Measurements from ENCODE around the gene SSTR4. TPM values are rescaled to one million over a fixed set of nuclear protein-coding genes. Genes with fewer than 3 reads are reported as not detected.

Gene SSTR4
- total and polyA plus RNA-seq, 2 donors (not counting 3 experiments of a cell fraction or from before 2014, with no cell fraction given), result not detected

DNA sequence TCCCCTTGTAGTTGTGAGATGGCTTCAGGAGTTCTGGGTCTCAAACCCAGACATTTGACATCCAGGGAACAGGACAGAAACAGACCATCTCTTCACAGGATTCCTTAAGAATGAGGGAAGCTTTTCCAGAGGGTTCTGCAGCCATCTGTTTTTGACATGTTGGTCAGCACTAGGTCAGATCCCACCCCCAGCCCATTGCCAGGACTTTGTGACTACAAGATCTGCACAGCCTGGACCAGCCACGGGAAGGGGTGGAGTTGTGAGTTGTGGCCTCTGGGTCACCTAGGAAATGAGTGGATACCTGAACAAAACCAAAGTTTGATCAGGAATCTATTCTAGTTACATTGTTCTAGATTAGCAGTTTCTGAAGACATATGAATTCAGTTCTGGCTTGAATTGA is 39.2 kb upstream of the SSTR4 start:
- FAIRE-seq, result no peak
- no peak overlapping the region for H3K4me3 ChIP-seq (replicated peaks in 1 of 3; ENCODE audit: insufficient read depth in 1 of 3, low read depth in 1 of 3, low read length in 3 of 3)
- no peak overlapping the region for H2AFZ ChIP-seq (ENCODE audit: low read depth, low read length)
- H3K27ac ChIP-seq (ENCODE audit: insufficient read depth, low read depth, low read length), result no peak overlapping the region
- dilution Hi-C loops (cut with MboI; ENCODE audit: extremely low pct_ligation_motif_present, low sequenced_read_pairs) (no loop called here), intact Hi-C loops (cut with micrococcal nuclease) (no loop called here)
- DNase-seq (ENCODE audit: low read depth, low spot score), result no peak
- ChIA-PET POLR2A (no interaction called here), CTCF (no interaction called here)
- H3K27me3 ChIP-seq (ENCODE audit: control insufficient read depth in 2 of 2, insufficient read depth in 2 of 2, low read length in 2 of 2), result no peaks in the 10 kb centered on the region
- TF ChIP-seq EZH2 (IDR thresholded peaks at IDR 0.05; ENCODE audit: borderline replicate concordance, low read depth, low read length, severe bottlenecking) (no peak), POLR2A (IDR thresholded peaks at IDR 0.05; ENCODE audit: low read depth, low read length) (no peak), MYC (IDR thresholded peaks at IDR 0.05; ENCODE audit: low read depth, low read length) (no peak), JUN (IDR thresholded peaks at IDR 0.05; ENCODE audit: borderline replicate concordance, insufficient read depth, insufficient read length, low read depth) (no peak), FOS (IDR thresholded peaks at IDR 0.05; ENCODE audit: borderline replicate concordance, insufficient read depth, low read length) (no peak), POLR2AphosphoS5 (IDR thresholded peaks at IDR 0.05; ENCODE audit: insufficient read depth, low read depth, low read length) (no peak), GATA2 (IDR thresholded peaks at IDR 0.05; ENCODE audit: insufficient read depth, insufficient read length, low read depth, low read length) (no peak)
- TF ChIP-seq, protein P1, sequence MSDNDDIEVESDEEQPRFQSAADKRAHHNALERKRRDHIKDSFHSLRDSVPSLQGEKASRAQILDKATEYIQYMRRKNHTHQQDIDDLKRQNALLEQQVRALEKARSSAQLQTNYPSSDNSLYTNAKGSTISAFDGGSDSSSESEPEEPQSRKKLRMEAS (IDR thresholded peaks at IDR 0.05; ENCODE audit: insufficient read depth, insufficient read length), result no peak
- TF ChIP-seq, protein P2, sequence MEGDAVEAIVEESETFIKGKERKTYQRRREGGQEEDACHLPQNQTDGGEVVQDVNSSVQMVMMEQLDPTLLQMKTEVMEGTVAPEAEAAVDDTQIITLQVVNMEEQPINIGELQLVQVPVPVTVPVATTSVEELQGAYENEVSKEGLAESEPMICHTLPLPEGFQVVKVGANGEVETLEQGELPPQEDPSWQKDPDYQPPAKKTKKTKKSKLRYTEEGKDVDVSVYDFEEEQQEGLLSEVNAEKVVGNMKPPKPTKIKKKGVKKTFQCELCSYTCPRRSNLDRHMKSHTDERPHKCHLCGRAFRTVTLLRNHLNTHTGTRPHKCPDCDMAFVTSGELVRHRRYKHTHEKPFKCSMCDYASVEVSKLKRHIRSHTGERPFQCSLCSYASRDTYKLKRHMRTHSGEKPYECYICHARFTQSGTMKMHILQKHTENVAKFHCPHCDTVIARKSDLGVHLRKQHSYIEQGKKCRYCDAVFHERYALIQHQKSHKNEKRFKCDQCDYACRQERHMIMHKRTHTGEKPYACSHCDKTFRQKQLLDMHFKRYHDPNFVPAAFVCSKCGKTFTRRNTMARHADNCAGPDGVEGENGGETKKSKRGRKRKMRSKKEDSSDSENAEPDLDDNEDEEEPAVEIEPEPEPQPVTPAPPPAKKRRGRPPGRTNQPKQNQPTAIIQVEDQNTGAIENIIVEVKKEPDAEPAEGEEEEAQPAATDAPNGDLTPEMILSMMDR (IDR thresholded peaks at IDR 0.05; ENCODE audit: extremely low read depth in 1 of 2, insufficient read depth in 1 of 2, low read depth in 1 of 2, low read length in 2 of 2), result no peak
- H3K9me3 ChIP-seq (replicated peaks; ENCODE audit: control insufficient read depth, insufficient read depth, low read length), result no peaks in the 10 kb centered on the region
- H3K9me1 ChIP-seq (replicated peaks; ENCODE audit: control insufficient read depth, extremely low read depth, insufficient read depth, low read length), result no peaks in the 10 kb centered on the region
- H3K9ac ChIP-seq (replicated peaks; ENCODE audit: extremely low read depth, insufficient read depth, low read length), result no peak overlapping the region
- H3K36me3 ChIP-seq (ENCODE audit: control insufficient read depth in 2 of 2, extremely low read depth in 1 of 2, insufficient read depth in 2 of 2, low read length in 2 of 2), result no peaks in the 10 kb centered on the region
- BruUV-seq (replicated peaks), result no TSS peak
- no peaks in the 10 kb centered on the region for H3K4me1 ChIP-seq (ENCODE audit: control insufficient read depth, extremely low read depth, insufficient read depth, low read length)
- no peaks in the 10 kb centered on the region for H3K79me2 ChIP-seq (ENCODE audit: control insufficient read depth, insufficient read depth, low read length)
- H3K4me2 ChIP-seq (ENCODE audit: insufficient read depth, low read length), result no peak overlapping the region
- no peaks in the 10 kb centered on the region for H4K20me1 ChIP-seq (replicated peaks; ENCODE audit: control insufficient read depth, extremely low read depth, insufficient read depth, low read length)
